GM23338 (cell line): ENCODE data around the gene UNC5A.

Experiments used
- CTCF ChIP-seq, 2 experiments: fragments of 200-600 bp in 1 of 2; sonication (generic) in 1 of 2; conservative IDR thresholded peaks; 2 replicates each; pipeline versions ENCODE4 v1.5.1 to v1.6.1; 2016 to 2017; ENCODE audit warnings: antibody characterized with exemption in 2 of 2, low read depth in 2 of 2, mild to moderate bottlenecking in 2 of 2, moderate library complexity in 1 of 2
- EZH2 ChIP-seq: fragments of 200-600 bp; sonication (generic); IDR thresholded peaks from one replicate; pipeline ENCODE4 v1.8.0; 2017; ENCODE audit warnings: antibody characterized with exemption, mild to moderate bottlenecking, low read depth; ENCODE audit not compliant: unreplicated experiment

- TF ChIP-seq CTCF (conservative IDR thresholded peaks at IDR 0.05; ENCODE audit: low read depth in 2 of 2) (no peak), EZH2 (no peak)
These were observed 13.6 kb downstream of the UNC5A start for GRCh38 chr5:176823869-176824412.
